ENCODE data around the gene RNF217.
"Not testable (repeated sequence)": the region's sequence is repeated elsewhere in the genome, so short reads cannot be mapped to it uniquely, and the experiment has no call there.

The RNF217 gene

GRCh38 chr6:125124049-125124669 is 161.9 kb downstream of the RNF217 start:
- Histone ChIP-seq H3K36me3 (ENCODE audit: control insufficient read depth, insufficient read depth, low read length) (no peaks in the 10 kb centered on the region), H3K4me1 (ENCODE audit: control insufficient read depth, insufficient read depth, low read length) (peaks cover 7% of the 10 kb centered on the region; the same call in 1 of the 2 replicates), H3K27ac (ENCODE audit: low read depth, low read length) (no peak overlapping the region), H3K4me3 (ENCODE audit: low read depth, low read length) (no peak overlapping the region), H3K9ac (ENCODE audit: low read length) (no peak overlapping the region), H3K27me3 (ENCODE audit: control insufficient read depth, insufficient read depth, low read length) (no peaks in the 10 kb centered on the region), H3K9me3 (ENCODE audit: control insufficient read depth, insufficient read depth, low read depth, low read length) (peaks cover 5% of the 10 kb centered on the region; the same call in 1 of the 2 replicates)

DNA sequence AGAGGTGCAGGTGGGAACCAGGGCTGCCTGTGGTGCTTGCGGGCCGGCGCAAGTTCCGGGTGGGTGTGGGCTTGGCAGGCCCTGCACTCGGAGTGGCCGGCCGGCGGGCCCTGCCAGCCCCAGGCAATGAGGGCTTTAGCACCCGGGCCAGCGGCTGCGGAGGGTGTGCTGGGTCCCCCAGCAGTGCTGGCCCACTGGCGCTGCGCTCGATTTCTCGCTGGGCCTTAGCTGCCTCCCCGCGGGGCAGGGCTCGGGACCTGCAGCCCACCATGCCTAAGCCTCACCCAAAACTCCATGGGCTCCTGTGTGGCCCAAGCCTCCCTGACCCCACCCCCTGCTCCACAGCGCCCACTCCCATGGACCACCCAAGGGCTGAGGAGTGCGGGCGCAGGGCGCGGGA is 163.6 kb downstream of the RNF217 start:
- H3K4me1 ChIP-seq (ENCODE audit: control insufficient read depth, insufficient read depth, low read length); H3K27ac ChIP-seq (ENCODE audit: low read depth, low read length); H3K9me3 ChIP-seq (ENCODE audit: control insufficient read depth, insufficient read depth, low read depth, low read length); H3K4me3 ChIP-seq (ENCODE audit: low read depth, low read length); H3K9ac ChIP-seq (ENCODE audit: low read length); H3K27me3 ChIP-seq (ENCODE audit: control insufficient read depth, insufficient read depth, low read length); H3K36me3 ChIP-seq (ENCODE audit: control insufficient read depth, insufficient read depth, low read length): not testable (repeated sequence)

DNA sequence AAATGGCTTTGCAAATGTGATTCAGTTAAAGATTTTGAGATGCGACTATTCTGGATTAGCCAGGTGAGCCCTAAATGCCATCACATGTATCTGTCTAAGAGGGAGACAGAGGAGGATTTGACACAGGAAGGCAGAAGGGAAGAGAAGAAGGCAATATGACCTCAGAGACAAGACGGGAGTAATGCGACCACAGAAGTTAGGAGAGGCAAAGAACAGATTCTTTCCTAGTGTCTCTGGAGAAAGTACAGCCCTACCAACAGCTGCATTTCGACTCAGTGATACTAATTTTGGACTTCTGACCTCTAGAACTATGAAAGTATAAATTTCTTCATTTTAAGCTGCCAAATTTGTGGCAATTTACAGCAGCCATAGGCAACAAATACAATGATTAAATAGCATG is 167.1 kb downstream of the RNF217 start:
- H3K27me3 ChIP-seq (ENCODE audit: control insufficient read depth, insufficient read depth, low read length) = no peaks in the 10 kb centered on the region

GRCh38 chr6:125132058-125132457 is 169.8 kb downstream of the RNF217 start:
- H3K4me3 ChIP-seq (ENCODE audit: low read depth, low read length) = no peak overlapping the region
- no peaks in the 10 kb centered on the region for H3K36me3 ChIP-seq (ENCODE audit: control insufficient read depth, insufficient read depth, low read length)
- no peak overlapping the region for H3K27ac ChIP-seq (ENCODE audit: low read depth, low read length)
- no peaks in the 10 kb centered on the region for H3K4me1 ChIP-seq (ENCODE audit: control insufficient read depth, insufficient read depth, low read length)
- no peaks in the 10 kb centered on the region for H3K9me3 ChIP-seq (ENCODE audit: control insufficient read depth, insufficient read depth, low read depth, low read length)
- H3K9ac ChIP-seq (ENCODE audit: low read length) = no peak overlapping the region
- H3K27me3 ChIP-seq (ENCODE audit: control insufficient read depth, insufficient read depth, low read length) = no peaks in the 10 kb centered on the region

More for the DNA sequence above, 167.1 kb downstream of the RNF217 start:
- Histone ChIP-seq H3K4me1 (ENCODE audit: control insufficient read depth, insufficient read depth, low read length) (peaks cover 2% of the 10 kb centered on the region; the same call in 1 of the 2 replicates), H3K9ac (ENCODE audit: low read length) (no peak overlapping the region), H3K4me3 (ENCODE audit: low read depth, low read length) (no peak overlapping the region), H3K27ac (ENCODE audit: low read depth, low read length) (no peak overlapping the region), H3K36me3 (ENCODE audit: control insufficient read depth, insufficient read depth, low read length) (no peaks in the 10 kb centered on the region), H3K9me3 (ENCODE audit: control insufficient read depth, insufficient read depth, low read depth, low read length) (peaks cover 5% of the 10 kb centered on the region; the same call in 1 of the 2 replicates)

GRCh38 chr6:125136378-125136777 is 174.1 kb downstream of the RNF217 start:
- H3K4me1 ChIP-seq (ENCODE audit: control insufficient read depth, insufficient read depth, low read length) = no peaks in the 10 kb centered on the region
- H3K9me3 ChIP-seq (ENCODE audit: control insufficient read depth, insufficient read depth, low read depth, low read length) = no peaks in the 10 kb centered on the region
- H3K4me3 ChIP-seq (ENCODE audit: low read depth, low read length) = no peak overlapping the region

DNA sequence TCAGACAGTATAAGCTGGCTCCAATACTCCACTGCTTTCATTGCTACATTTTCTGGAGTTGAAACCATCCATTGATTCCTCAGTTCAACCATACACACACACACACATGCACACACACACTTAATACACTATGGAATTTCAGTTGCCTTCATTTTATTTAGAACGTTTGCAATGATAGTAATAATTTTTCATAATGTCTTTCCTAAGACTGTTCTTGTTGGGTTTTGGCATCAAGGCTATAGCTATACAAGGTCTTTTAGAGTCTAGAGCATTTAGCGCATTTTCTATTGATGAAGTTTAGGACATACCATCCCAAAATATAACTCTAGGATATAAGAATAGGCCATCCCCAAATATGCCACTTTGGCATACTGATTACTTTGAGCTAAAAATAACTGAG is 175.8 kb downstream of the RNF217 start:
- peaks cover 2% of the 10 kb centered on the region for H3K9me3 ChIP-seq (ENCODE audit: control insufficient read depth, insufficient read depth, low read depth, low read length)
- no peak overlapping the region for H3K9ac ChIP-seq (ENCODE audit: low read length)
- H3K27ac ChIP-seq (ENCODE audit: low read depth, low read length) = no peak overlapping the region
- H3K36me3 ChIP-seq (ENCODE audit: control insufficient read depth, insufficient read depth, low read length) = no peaks in the 10 kb centered on the region
- no peak overlapping the region for H3K4me3 ChIP-seq (ENCODE audit: low read depth, low read length)
- no peaks in the 10 kb centered on the region for H3K27me3 ChIP-seq (ENCODE audit: control insufficient read depth, insufficient read depth, low read length)
- H3K4me1 ChIP-seq (ENCODE audit: control insufficient read depth, insufficient read depth, low read length) = no peaks in the 10 kb centered on the region

More at GRCh38 chr6:125136378-125136777, 174.1 kb downstream of the RNF217 start:
- H3K36me3 ChIP-seq (ENCODE audit: control insufficient read depth, insufficient read depth, low read length) = no peaks in the 10 kb centered on the region
- no peak overlapping the region for H3K9ac ChIP-seq (ENCODE audit: low read length)
- no peaks in the 10 kb centered on the region for H3K27me3 ChIP-seq (ENCODE audit: control insufficient read depth, insufficient read depth, low read length)
- no peak overlapping the region for H3K27ac ChIP-seq (ENCODE audit: low read depth, low read length)

DNA sequence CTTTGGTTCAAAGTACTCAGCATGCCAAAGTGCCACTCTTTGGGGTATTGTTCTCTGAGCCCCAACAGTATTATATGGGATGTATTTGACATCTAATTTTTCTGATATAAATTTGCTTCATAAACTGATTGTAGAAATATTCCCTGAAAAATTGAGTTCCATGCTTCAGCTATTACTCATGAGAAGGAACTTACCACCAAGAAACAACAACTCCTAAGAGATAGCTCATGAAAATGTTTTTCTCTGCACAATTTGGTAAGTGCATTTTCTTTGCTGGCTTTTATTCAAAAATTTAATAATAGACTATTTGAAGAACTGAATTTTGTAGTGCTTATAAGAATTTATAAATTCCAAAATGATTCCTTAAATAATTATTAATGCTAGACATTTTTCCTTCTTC is 178.6 kb downstream of the RNF217 start:
- Histone ChIP-seq H3K9me3 (ENCODE audit: control insufficient read depth, insufficient read depth, low read depth, low read length) (peaks cover 5% of the 10 kb centered on the region), H3K27me3 (ENCODE audit: control insufficient read depth, insufficient read depth, low read length) (no peaks in the 10 kb centered on the region), H3K4me3 (ENCODE audit: low read depth, low read length) (no peak overlapping the region), H3K36me3 (ENCODE audit: control insufficient read depth, insufficient read depth, low read length) (no peaks in the 10 kb centered on the region), H3K4me1 (ENCODE audit: control insufficient read depth, insufficient read depth, low read length) (no peaks in the 10 kb centered on the region), H3K27ac (ENCODE audit: low read depth, low read length) (no peak overlapping the region), H3K9ac (ENCODE audit: low read length) (no peak overlapping the region)
